Measurements from ENCODE around the gene LPXN.

The LPXN gene

DNA sequence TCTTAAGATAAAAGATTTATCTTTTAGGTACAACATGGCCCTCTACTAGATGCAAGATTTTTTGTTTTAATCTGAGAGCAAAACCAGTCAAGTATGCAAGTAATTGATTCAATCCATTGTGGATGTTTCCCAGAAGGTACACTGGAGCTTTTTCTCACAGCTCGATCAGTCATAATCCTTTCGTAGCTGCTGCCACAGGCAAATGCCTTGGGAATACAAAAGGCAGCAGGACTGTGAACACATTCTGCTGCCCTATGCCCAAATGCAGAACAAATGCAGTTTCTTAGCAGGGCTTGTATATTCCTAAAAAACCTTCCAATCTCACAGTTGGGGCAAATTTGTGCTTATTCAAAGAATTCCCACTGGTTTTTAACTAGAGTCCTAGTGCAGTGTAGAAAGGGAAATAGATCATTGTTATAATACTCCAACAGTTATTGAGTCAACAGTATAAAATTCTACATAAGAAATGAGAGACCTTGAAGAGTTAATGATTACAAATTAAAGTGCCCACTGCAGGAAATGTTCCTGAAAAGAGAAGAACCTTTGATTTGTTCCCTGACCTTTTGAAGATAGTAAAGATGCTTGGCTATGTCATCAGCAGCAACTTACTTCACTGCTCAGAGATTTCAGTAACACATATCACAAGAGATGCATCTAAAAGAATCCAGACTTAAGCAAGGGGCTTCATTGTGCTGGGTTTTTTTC, 14.1 kb downstream of the LPXN start:
- H3K27me3 ChIP-seq = no peaks in the 10 kb centered on the region
- no peaks in the 10 kb centered on the region for H3K9me3 ChIP-seq
- no peaks in the 10 kb centered on the region for H3K4me1 ChIP-seq (ENCODE audit: control insufficient read depth in 1 of 2, insufficient read depth in 1 of 2, low read depth in 1 of 2, low read length in 1 of 2)
- no peak overlapping the region for H3K27ac ChIP-seq
- no peak overlapping the region for H3K4me3 ChIP-seq (ENCODE audit: low read depth in 1 of 2, low read length in 1 of 2)
- peaks cover 18% of the 10 kb centered on the region for H3K36me3 ChIP-seq
- TF ChIP-seq, protein P1, sequence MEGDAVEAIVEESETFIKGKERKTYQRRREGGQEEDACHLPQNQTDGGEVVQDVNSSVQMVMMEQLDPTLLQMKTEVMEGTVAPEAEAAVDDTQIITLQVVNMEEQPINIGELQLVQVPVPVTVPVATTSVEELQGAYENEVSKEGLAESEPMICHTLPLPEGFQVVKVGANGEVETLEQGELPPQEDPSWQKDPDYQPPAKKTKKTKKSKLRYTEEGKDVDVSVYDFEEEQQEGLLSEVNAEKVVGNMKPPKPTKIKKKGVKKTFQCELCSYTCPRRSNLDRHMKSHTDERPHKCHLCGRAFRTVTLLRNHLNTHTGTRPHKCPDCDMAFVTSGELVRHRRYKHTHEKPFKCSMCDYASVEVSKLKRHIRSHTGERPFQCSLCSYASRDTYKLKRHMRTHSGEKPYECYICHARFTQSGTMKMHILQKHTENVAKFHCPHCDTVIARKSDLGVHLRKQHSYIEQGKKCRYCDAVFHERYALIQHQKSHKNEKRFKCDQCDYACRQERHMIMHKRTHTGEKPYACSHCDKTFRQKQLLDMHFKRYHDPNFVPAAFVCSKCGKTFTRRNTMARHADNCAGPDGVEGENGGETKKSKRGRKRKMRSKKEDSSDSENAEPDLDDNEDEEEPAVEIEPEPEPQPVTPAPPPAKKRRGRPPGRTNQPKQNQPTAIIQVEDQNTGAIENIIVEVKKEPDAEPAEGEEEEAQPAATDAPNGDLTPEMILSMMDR (IDR thresholded peaks at IDR 0.05) = no peak

DNA sequence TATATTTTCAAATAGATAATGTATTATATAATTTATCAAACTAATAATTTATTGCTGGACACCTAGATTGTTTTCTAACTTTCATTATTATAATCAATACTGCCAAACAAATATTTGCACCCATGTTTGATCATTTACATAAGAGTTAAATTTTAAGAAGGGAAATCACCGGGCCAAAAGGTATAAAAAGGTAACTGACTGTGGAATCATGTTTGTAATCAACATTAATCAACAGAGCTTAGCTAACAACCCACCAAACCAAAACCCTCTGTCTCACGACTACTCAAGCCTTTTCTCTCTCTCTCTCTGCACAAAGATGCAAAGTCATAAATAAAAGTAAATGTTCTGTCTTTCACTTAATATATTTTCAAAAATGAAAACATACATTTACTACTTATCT, 14.8 kb downstream of the LPXN start:
- Histone ChIP-seq H3K27me3 (no peaks in the 10 kb centered on the region), H3K4me1 (ENCODE audit: control insufficient read depth in 1 of 2, insufficient read depth in 1 of 2, low read depth in 1 of 2, low read length in 1 of 2) (no peaks in the 10 kb centered on the region), H3K27ac (no peak overlapping the region), H3K4me3 (ENCODE audit: low read depth in 1 of 2, low read length in 1 of 2) (no peak overlapping the region), H3K9me3 (no peaks in the 10 kb centered on the region), H3K36me3 (peaks cover 17% of the 10 kb centered on the region)
- TF ChIP-seq, protein P1 (IDR thresholded peaks at IDR 0.05) = no peak

GRCh38 chr11:58549644-58550043, 26.0 kb downstream of the LPXN start:
- Histone ChIP-seq H3K4me3 (ENCODE audit: low read depth in 1 of 2, low read length in 1 of 2) (no peak overlapping the region), H3K36me3 (peaks cover 83% of the 10 kb centered on the region)
- TF ChIP-seq, protein P1 (IDR thresholded peaks at IDR 0.05) = no peak

GRCh38 chr11:58546841-58547240, 28.8 kb downstream of the LPXN start:
- Histone ChIP-seq H3K4me1 (ENCODE audit: control insufficient read depth in 1 of 2, insufficient read depth in 1 of 2, low read depth in 1 of 2, low read length in 1 of 2) (no peaks in the 10 kb centered on the region), H3K27me3 (no peaks in the 10 kb centered on the region), H3K4me3 (ENCODE audit: low read depth in 1 of 2, low read length in 1 of 2) (no peak overlapping the region), H3K36me3 (peaks cover 60% of the 10 kb centered on the region), H3K9me3 (no peaks in the 10 kb centered on the region), H3K27ac (no peak overlapping the region)
- TF ChIP-seq, protein P1 (IDR thresholded peaks at IDR 0.05) = no peak

More at GRCh38 chr11:58549644-58550043, 26.0 kb downstream of the LPXN start:
- H3K27me3 ChIP-seq = no peaks in the 10 kb centered on the region
- no peak overlapping the region for H3K27ac ChIP-seq
- H3K4me1 ChIP-seq (ENCODE audit: control insufficient read depth in 1 of 2, insufficient read depth in 1 of 2, low read depth in 1 of 2, low read length in 1 of 2) = no peaks in the 10 kb centered on the region
- no peaks in the 10 kb centered on the region for H3K9me3 ChIP-seq

- Histone ChIP-seq H3K9me3 (no peaks in the 10 kb centered on the region), H3K27ac (no peak overlapping the region), H3K27me3 (no peaks in the 10 kb centered on the region), H3K36me3 (peaks cover 34% of the 10 kb centered on the region), H3K4me3 (ENCODE audit: low read depth in 1 of 2, low read length in 1 of 2) (no peak overlapping the region), H3K4me1 (ENCODE audit: control insufficient read depth in 1 of 2, insufficient read depth in 1 of 2, low read depth in 1 of 2, low read length in 1 of 2) (no peaks in the 10 kb centered on the region)
- TF ChIP-seq, protein P1 (IDR thresholded peaks at IDR 0.05) = no peak
These were observed 43.8 kb downstream of the LPXN start for GRCh38 chr11:58531865-58532341.
